ENCODE results near the gene FAXC.
A peak's percentile ranks its signal among the peaks of the same experiment; 100 is the strongest.
"Not testable (repeated sequence)": the region's sequence is repeated elsewhere in the genome, so short reads cannot be mapped to it uniquely, and the experiment has no call there.

The FAXC gene

DNA sequence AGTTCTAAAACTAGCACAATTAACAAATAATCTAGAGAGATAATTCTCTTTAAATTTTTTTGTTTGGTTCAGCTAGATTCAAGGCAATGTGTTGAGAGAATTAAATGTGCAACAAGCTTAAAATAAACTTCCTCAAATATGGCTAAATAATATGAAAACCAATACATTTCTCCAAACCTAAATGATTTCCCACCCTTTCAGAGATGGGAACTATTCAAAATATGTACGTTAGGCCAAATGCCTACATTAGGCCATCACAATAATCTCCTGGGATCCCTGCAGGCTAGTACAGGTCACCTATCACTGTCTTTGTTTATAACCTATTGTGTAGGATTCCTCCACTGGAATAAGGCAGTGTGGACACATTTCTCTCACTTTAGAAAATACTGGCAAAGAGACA lies 1.7 kb downstream of the FAXC start:
- TF ChIP-seq, protein P1, sequence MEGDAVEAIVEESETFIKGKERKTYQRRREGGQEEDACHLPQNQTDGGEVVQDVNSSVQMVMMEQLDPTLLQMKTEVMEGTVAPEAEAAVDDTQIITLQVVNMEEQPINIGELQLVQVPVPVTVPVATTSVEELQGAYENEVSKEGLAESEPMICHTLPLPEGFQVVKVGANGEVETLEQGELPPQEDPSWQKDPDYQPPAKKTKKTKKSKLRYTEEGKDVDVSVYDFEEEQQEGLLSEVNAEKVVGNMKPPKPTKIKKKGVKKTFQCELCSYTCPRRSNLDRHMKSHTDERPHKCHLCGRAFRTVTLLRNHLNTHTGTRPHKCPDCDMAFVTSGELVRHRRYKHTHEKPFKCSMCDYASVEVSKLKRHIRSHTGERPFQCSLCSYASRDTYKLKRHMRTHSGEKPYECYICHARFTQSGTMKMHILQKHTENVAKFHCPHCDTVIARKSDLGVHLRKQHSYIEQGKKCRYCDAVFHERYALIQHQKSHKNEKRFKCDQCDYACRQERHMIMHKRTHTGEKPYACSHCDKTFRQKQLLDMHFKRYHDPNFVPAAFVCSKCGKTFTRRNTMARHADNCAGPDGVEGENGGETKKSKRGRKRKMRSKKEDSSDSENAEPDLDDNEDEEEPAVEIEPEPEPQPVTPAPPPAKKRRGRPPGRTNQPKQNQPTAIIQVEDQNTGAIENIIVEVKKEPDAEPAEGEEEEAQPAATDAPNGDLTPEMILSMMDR (IDR thresholded peaks at IDR 0.05; ENCODE audit: unreplicated experiment in 3 of 3): no peak
- no peaks in the 10 kb centered on the region for H3K9me3 Mint-ChIP-seq
- H3K36me3 Mint-ChIP-seq (ENCODE audit: low read depth): no peaks in the 10 kb centered on the region
- no peaks in the 10 kb centered on the region for H3K4me1 Mint-ChIP-seq
- H3K4me3 Mint-ChIP-seq: peak overlapping the region; percentile 86 to 89 (median 86)
- no peak overlapping the region for H3K27ac Mint-ChIP-seq
- peaks cover 36% of the 10 kb centered on the region for H3K27me3 Mint-ChIP-seq (ENCODE audit: low read depth)

DNA sequence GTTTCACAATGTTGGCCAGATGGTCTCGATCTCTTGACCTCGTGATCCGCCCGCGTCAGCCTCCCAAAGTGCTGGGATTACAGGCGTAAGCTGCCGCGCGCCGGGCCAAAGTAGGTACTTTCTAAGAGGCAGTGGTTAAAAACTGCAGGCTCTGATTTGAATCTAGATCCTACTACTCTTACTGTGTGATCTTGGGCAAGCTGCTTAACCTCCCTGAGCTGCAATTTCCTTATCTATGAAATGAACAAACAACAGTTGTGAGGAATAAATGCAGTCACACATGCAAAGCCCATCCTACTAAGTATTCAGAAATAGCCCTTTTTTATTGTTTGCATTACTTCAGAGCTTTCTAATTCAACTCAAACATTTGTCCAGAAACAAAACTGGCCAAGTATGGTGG lies 2.9 kb downstream of the FAXC start:
- H3K4me3 Mint-ChIP-seq: no peak overlapping the region
- H3K27ac Mint-ChIP-seq: no peak overlapping the region
- no peaks in the 10 kb centered on the region for H3K9me3 Mint-ChIP-seq
- no peaks in the 10 kb centered on the region for H3K36me3 Mint-ChIP-seq (ENCODE audit: low read depth)
- TF ChIP-seq, protein P1 (IDR thresholded peaks at IDR 0.05; ENCODE audit: unreplicated experiment in 3 of 3): no peak
- no peaks in the 10 kb centered on the region for H3K4me1 Mint-ChIP-seq
- H3K27me3 Mint-ChIP-seq (ENCODE audit: low read depth): peaks cover 28% of the 10 kb centered on the region

DNA sequence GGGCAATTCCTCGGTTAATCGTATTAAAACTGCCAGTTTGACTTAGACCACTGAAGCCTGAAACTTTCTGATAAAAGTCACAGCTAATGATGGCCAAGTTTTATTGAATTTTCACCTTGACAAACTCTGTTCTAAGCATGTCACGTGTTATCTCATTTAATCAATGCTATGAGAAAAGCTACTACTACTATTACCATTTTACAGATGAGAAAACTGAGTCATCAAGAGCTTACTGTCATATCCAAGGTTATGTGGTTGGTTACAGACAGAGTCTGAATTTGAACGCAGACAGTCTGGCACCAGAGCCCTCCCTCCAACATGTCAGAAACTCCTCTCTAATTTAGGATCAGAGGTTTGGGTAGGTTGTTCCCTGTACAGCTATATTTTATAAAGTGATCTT lies 4.3 kb downstream of the FAXC start:
- H3K36me3 Mint-ChIP-seq (ENCODE audit: low read depth): no peaks in the 10 kb centered on the region
- no peak overlapping the region for H3K4me3 Mint-ChIP-seq
- TF ChIP-seq, protein P1 (IDR thresholded peaks at IDR 0.05; ENCODE audit: unreplicated experiment in 3 of 3): no peak
- H3K27ac Mint-ChIP-seq: no peak overlapping the region
- H3K4me1 Mint-ChIP-seq: no peaks in the 10 kb centered on the region
- H3K9me3 Mint-ChIP-seq: no peaks in the 10 kb centered on the region
- peaks cover 14% of the 10 kb centered on the region for H3K27me3 Mint-ChIP-seq (ENCODE audit: low read depth)

DNA sequence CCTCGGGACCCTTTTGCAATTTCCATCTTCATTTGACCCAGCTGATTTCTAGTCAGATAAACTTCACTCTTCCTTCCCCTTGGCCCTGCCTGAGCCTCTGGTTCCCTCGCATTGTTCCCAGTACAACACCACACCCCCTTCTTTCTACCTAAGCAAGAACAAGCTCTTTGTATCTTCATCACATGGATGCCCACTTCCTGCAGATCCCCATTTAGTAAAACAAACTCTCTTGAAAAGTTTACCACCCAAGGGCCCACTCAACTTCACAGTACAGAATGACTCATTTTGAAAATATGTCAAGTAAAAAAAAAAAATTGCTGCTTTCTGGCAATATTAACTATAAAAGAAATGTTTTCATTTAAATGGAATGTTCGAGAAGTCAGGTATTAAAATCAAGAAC lies 5.2 kb downstream of the FAXC start:
- Mint-ChIP-seq H3K4me3 (no peak overlapping the region), H3K36me3 (ENCODE audit: low read depth) (no peaks in the 10 kb centered on the region), H3K9me3 (no peaks in the 10 kb centered on the region), H3K27me3 (ENCODE audit: low read depth) (peaks cover 12% of the 10 kb centered on the region), H3K4me1 (no peaks in the 10 kb centered on the region), H3K27ac (no peak overlapping the region)
- TF ChIP-seq, protein P1 (IDR thresholded peaks at IDR 0.05; ENCODE audit: unreplicated experiment in 3 of 3): no peak

DNA sequence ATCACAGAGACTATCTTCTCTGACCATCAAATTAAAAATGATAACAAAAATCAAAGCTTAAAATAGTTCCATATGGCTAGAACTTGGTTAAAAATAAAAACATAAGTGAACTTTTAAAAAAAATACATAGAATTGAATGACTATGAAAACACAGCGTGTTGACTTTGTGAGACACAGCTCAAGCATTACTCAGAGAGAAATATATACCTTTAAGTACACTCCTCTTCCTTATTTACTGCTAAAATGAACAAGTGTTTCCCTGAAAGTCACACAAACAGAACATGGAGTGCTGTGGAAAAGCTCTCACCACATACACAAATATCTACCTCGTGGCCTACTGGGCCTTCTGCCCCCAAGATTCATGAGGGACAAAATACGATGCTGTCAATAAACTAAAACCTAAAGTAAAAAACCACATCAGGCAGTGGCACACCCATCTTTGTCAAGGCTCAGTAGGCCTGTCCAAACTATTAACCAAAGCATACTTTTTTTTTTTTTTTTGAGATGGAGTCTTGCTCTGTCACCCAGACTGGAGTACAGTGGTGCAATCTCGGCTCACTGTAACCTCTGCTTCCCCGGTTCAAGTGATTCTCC lies 7.5 kb downstream of the FAXC start:
- no peaks in the 10 kb centered on the region for H3K36me3 Mint-ChIP-seq (ENCODE audit: low read depth)
- H3K27me3 Mint-ChIP-seq (ENCODE audit: low read depth): no peaks in the 10 kb centered on the region

DNA sequence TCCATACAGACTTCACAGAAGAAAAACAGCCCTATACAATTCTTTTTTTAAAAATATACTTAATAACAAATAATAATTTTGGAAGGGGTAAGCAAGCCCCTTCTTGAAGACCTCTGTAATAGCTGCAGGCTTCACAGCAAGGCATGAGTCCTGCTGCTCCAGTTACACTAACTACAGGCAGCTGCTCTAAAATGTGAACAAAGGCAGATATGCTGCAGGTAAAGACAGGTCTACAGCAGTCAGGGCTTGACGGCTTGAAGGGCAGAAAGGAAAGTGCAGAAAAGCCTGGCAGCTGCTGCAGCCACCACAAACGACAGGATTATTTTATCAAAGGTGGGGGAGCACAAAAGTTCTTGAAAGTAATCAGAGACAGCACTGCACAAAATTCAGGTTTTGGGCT lies 11.3 kb downstream of the FAXC start:
- no peaks in the 10 kb centered on the region for H3K4me1 Mint-ChIP-seq
- no peaks in the 10 kb centered on the region for H3K27me3 Mint-ChIP-seq (ENCODE audit: low read depth)
- no peaks in the 10 kb centered on the region for H3K9me3 Mint-ChIP-seq
- no peak overlapping the region for H3K4me3 Mint-ChIP-seq
- no peak overlapping the region for H3K27ac Mint-ChIP-seq
- no peaks in the 10 kb centered on the region for H3K36me3 Mint-ChIP-seq (ENCODE audit: low read depth)
- TF ChIP-seq, protein P1 (IDR thresholded peaks at IDR 0.05; ENCODE audit: unreplicated experiment in 3 of 3): no peak

More for the DNA sequence above, 7.5 kb downstream of the FAXC start:
- Mint-ChIP-seq H3K9me3 (no peaks in the 10 kb centered on the region), H3K27ac (no peak overlapping the region), H3K4me3 (no peak overlapping the region), H3K4me1 (no peaks in the 10 kb centered on the region)
- TF ChIP-seq, protein P1 (IDR thresholded peaks at IDR 0.05; ENCODE audit: unreplicated experiment in 3 of 3): no peak

DNA sequence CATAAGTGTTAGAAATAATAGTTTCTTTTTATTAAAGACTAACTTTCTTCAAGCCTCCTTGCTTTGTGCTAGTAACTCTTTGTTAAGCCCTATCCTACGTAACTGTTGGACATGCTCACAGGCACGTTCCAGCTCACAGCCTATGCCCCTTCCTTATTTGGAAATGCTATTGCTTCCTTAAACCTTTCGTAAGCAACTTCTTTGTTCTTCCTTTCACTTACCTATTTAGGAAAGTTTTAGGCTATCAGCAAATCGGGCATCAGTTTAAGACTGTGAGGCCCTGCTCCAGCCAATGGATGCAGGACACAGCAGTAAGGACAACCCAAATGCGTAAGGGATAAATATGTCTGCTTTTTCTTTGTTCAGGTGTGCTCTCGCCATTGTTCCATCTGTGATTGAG lies 14.2 kb downstream of the FAXC start:
- not testable (repeated sequence) for H3K9me3 Mint-ChIP-seq; H3K27me3 Mint-ChIP-seq (ENCODE audit: low read depth); H3K36me3 Mint-ChIP-seq (ENCODE audit: low read depth); H3K4me1 Mint-ChIP-seq; H3K27ac Mint-ChIP-seq; H3K4me3 Mint-ChIP-seq
